GM21576 (cell line): ENCODE results near the gene PHF12.
"Not testable (repeated sequence)": the region's sequence is repeated elsewhere in the genome, so short reads cannot be mapped to it uniquely, and the experiment has no call there.

Experiments
- ATAC-seq: cut with Tn5 transposase; IDR thresholded peaks from one replicate; pipeline ENCODE4 v1.9.1; 2021; ENCODE audit warnings: mild to moderate bottlenecking, moderate library complexity; ENCODE audit not compliant: unreplicated experiment

The PHF12 gene

GRCh38 chr17:28935744-28936460, 15.4 kb downstream of the PHF12 start:
- no peak for ATAC-seq

- not testable (repeated sequence) for ATAC-seq
These were observed 16.8 kb downstream of the PHF12 start for GRCh38 chr17:28934508-28934907.

GRCh38 chr17:28929787-28930186, 21.5 kb downstream of the PHF12 start:
- ATAC-seq: no peak

DNA sequence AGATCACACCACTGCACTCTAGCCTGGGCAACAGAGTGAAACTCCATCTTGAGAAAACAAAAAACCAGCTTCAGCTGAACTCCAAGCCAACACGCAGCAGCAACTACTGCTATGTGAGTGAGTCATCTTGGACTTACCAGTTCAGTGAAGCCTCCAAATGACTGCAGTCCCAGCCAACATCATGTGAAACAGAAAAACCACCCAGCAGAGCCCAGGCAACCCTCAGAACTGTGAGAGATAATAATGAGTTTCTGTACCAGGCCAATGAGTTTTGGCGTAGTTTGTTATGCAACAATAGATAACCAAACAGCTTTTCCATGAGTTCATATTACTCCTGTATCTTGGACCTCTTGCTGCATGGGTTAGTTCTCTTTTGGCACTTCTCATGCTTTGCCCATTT, 23.3 kb downstream of the PHF12 start:
- no peak for ATAC-seq

GRCh38 chr17:28926786-28927185, 24.5 kb downstream of the PHF12 start:
- no peak for ATAC-seq

- no peak for ATAC-seq
These were observed 25.0 kb downstream of the PHF12 start for GRCh38 chr17:28926366-28926765.

GRCh38 chr17:28925912-28926365, 25.4 kb downstream of the PHF12 start:
- no peak for ATAC-seq

DNA sequence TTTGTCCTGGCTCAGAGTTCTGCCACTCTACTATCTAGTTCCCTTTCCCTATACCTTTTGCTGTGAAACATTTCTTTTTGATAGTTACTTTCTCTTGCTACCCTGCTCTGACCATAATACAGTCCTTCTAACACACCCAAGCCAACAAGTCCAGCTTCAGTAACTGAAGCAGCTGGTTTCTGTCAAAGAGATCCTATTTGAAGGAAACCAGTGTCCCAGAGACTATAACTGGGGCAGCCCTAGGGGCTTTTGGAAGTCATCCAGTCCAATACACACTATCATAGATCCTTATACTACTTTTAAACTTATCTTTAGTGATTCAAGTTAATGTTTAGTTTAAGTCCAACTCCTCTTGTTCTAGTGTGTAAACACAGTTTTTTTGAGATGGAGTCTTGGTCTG, 31.1 kb downstream of the PHF12 start:
- no peak for ATAC-seq

- ATAC-seq: no peak
These were observed 33.0 kb downstream of the PHF12 start for GRCh38 chr17:28918295-28918694.

- ATAC-seq: no peak
These were observed 33.9 kb downstream of the PHF12 start for GRCh38 chr17:28917465-28917864.

- ATAC-seq: no peak
These were observed 34.3 kb downstream of the PHF12 start for GRCh38 chr17:28917029-28917428.

DNA sequence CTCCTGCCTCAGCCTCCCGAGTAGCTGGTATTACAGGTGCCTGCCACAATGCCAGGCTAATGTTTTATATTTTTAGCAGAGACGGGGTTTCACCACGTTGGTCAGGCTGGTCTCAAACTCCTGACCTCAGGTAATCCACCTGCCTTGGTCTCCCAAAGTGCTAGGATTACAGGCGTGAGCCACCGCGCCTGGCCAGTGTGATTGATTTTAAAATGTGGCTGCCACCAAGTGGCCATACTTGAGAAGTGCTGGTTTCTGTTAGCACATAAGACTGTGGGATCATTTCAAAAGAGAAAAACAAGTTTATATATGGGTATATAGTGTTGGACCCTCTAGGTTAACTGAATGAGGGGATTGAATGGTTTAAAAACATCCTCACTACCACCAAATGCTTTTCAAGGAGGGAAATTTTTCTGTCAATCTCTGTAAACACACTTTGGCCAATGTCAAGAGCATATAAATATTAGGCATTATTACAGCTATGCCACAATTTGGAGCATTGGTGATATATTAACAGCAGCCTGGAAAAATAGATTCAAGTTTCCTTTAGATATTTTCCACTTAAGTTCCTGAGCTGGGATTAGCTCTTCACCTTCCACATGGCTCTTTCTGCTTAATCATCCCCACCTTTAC, 34.9 kb downstream of the PHF12 start:
- ATAC-seq: no peak

- no peak for ATAC-seq
These were observed 38.4 kb downstream of the PHF12 start for GRCh38 chr17:28912938-28913333.

DNA sequence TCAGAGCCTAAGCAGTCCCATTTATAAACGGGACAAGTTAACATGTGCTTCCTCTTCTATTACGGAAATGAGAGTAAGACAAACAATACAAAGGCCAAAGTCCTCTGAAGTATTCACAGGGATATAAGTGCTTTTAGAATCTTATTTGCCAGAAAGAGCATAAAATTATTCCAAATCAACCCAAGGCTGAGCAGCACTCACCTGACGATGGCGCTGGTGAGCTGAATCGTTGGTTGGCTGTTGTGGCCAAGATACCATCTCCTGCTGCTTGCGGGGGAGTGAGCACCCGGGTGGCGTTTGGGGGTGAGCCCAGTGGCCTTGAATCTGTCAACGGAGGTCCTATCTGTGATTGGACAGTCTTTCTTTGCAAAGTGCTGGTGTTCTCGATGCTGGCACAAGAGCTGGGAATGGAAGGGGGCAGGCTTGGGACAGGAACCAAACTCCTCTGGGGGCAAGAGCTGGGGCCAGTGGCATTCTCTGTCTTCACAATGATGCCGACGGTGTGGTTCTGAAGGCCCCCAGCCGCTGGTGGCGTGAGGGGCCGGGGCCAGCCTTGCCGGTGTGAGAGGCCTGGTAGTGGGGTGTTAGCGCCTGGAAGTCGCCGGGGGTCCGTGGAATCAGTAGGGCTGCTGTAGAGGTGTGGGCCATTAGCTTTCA, 38.9 kb downstream of the PHF12 start:
- ATAC-seq: no peak

GRCh38 chr17:28911411-28912045, 39.8 kb downstream of the PHF12 start:
- ATAC-seq: no peak

GRCh38 chr17:28910534-28910933, 40.8 kb downstream of the PHF12 start:
- ATAC-seq: no peak

GRCh38 chr17:28908640-28909167, 42.6 kb downstream of the PHF12 start:
- no peak for ATAC-seq

- ATAC-seq: no peak
These were observed 43.4 kb downstream of the PHF12 start for GRCh38 chr17:28907709-28908475.

GRCh38 chr17:28906706-28907438, 44.4 kb downstream of the PHF12 start:
- ATAC-seq: no peak

- no peak for ATAC-seq
These were observed 45.0 kb downstream of the PHF12 start for GRCh38 chr17:28906276-28906675.
